SK-N-DZ (cell line): ENCODE data around the gene ERCC6L2.

Experiments used
- small RNA-seq, 2 experiments: library from RNA; depleted of rRNA; stranded (forward); fragments of <200 nt; gene quantifications; one replicate each; pipeline ENCODE3, GENCODE V24; 2014

Gene ERCC6L2

Small RNA genes within 50 kb of the gene (small RNA-seq; reads per million reads assigned to genes)
- gene RNA5SP289 (0.08 to 0.18 reads per million in 2 experiments), gene RNU2-46P (0.16 to 0.80 reads per million in 2 experiments)
